Forelimb muscle (tissue), 1 donor: ENCODE results near the gene ALS2CL. TPM values are rescaled to one million over a fixed set of nuclear protein-coding genes. Genes with fewer than 3 reads are reported as not detected.

Experiments used
- DNase-seq: peaks from one replicate; pipeline ENCODE4 v3.0.0-alpha.2; 2013; ENCODE audit warnings: low read depth
- polyA plus RNA-seq: library from polyadenylated mRNA; unstranded; fragments of 120-200 nt; gene quantifications from one replicate; pipeline ENCODE4 v1.2.1, GENCODE V29; 2013; ENCODE audit not compliant: insufficient read length

The ALS2CL gene
- polyA plus RNA-seq, 1 donor, result 9.0 TPM

GRCh38 chr3:46676601-46677410 is 16.7 kb downstream of the ALS2CL start:
- no peak for DNase-seq

- DNase-seq, result no peak
Observed at GRCh38 chr3:46675843-46676567, 17.5 kb downstream of the ALS2CL start.

GRCh38 chr3:46675426-46675825 is 18.1 kb downstream of the ALS2CL start:
- no peak for DNase-seq

GRCh38 chr3:46674031-46674845 is 19.2 kb downstream of the ALS2CL start:
- no peak for DNase-seq

- no peak for DNase-seq
Observed at GRCh38 chr3:46673151-46674030, 20.1 kb downstream of the ALS2CL start.

- DNase-seq, result no peak
Observed at GRCh38 chr3:46672349-46672695, 21.2 kb downstream of the ALS2CL start.

GRCh38 chr3:46671541-46672348 is 21.7 kb downstream of the ALS2CL start:
- DNase-seq, result no peak

- DNase-seq, result no peak
Observed at GRCh38 chr3:46670891-46671427, 22.5 kb downstream of the ALS2CL start.

GRCh38 chr3:46670000-46670890 is 23.2 kb downstream of the ALS2CL start:
- DNase-seq, result no peak

- DNase-seq, result no peak
Observed at GRCh38 chr3:46669191-46669999, 24.1 kb downstream of the ALS2CL start.

GRCh38 chr3:46668591-46668990 is 24.9 kb downstream of the ALS2CL start:
- no peak for DNase-seq

GRCh38 chr3:46668116-46668515 is 25.4 kb downstream of the ALS2CL start:
- no peak for DNase-seq

GRCh38 chr3:46667657-46668056 is 25.8 kb downstream of the ALS2CL start:
- DNase-seq, result no peak

- DNase-seq, result no peak
Observed at GRCh38 chr3:46667061-46667621, 26.3 kb downstream of the ALS2CL start.

GRCh38 chr3:46666453-46666845 is 27.0 kb downstream of the ALS2CL start:
- DNase-seq, result no peak

GRCh38 chr3:46665763-46666452 is 27.6 kb downstream of the ALS2CL start:
- no peak for DNase-seq
